PC-9 (cell line): ENCODE measurements around the gene UBE2E2.

Experiments used
- EZH2 ChIP-seq: fragments of 200-600 bp; sonication (generic); IDR thresholded peaks from 2 replicates; pipeline ENCODE4 v1.8.0; 2017; ENCODE audit warnings: antibody characterized with exemption, low read depth
- TF ChIP-seq, protein P1 (sequence below): fragments of 200-600 bp; sonication (generic); conservative IDR thresholded peaks from 2 replicates; pipeline ENCODE4 v1.6.1; 2017; ENCODE audit warnings: mixed run types, antibody characterized with exemption, mild to moderate bottlenecking, moderate library complexity

DNA sequence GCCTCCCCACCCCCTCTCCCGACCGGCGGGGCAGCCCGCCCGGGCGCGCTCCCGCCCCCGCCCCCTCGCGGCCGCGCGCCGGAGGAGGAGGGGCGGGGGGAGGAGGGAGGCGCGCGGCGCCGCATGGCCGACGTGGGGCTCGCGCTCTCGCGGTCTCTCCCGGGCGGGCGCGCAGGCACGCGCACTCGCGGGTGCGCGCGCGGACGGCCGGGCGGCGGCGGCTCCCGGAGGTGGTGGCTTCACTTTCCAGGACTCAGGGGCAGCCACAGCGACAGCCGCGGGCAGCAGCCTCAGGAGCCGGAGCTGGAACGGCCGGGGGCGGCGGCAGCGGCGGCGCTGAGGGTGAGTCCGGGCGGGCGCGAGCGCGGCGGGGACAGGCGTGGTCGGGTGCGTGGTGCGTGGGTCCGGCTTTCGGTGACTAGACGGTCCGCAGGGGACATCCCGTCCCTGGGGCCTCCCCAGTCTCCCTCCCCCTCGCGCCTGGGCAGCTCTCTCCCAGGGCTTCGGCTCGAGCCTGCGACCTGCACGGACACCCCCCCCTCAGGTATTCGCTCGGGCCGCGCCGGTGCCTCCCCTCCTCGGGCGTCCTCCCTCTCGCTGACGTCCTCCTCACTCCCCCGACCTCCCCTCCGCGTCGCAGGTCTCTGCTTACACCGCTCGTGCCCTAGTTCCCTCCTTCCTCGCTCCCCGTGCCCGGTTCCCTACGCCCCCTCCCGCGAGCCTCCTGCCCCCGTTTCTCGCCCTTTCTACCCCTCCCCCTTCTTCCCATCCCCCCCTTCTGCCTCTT lies at the start of gene UBE2E2:
- TF ChIP-seq EZH2 = no peak
- TF ChIP-seq, protein P1, sequence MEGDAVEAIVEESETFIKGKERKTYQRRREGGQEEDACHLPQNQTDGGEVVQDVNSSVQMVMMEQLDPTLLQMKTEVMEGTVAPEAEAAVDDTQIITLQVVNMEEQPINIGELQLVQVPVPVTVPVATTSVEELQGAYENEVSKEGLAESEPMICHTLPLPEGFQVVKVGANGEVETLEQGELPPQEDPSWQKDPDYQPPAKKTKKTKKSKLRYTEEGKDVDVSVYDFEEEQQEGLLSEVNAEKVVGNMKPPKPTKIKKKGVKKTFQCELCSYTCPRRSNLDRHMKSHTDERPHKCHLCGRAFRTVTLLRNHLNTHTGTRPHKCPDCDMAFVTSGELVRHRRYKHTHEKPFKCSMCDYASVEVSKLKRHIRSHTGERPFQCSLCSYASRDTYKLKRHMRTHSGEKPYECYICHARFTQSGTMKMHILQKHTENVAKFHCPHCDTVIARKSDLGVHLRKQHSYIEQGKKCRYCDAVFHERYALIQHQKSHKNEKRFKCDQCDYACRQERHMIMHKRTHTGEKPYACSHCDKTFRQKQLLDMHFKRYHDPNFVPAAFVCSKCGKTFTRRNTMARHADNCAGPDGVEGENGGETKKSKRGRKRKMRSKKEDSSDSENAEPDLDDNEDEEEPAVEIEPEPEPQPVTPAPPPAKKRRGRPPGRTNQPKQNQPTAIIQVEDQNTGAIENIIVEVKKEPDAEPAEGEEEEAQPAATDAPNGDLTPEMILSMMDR = no peak
